Measurements from ENCODE around the gene QRSL1.

- no peak for TF ChIP-seq CTCF (IDR thresholded peaks at IDR 0.05; ENCODE audit: low read depth, low read length, poor library complexity, severe bottlenecking)
- TF ChIP-seq EZH2phosphoT487 (IDR thresholded peaks at IDR 0.05; ENCODE audit: borderline replicate concordance, low read length): no peak
These were observed 13.7 kb downstream of the QRSL1 start for GRCh38 chr6:106643061-106643460.

Measured in DOHH2 (cell line).